Measurements from ENCODE around the gene NEDD4. TPM values are rescaled to one million over a fixed set of nuclear protein-coding genes. Genes with fewer than 3 reads are reported as not detected.

The NEDD4 gene
- total RNA-seq, 4 donors from 2014 or later: 3.6 to 15.0 (median 14.4) TPM

- in situ Hi-C loops (cut with MboI; ENCODE audit: low pct_ligation_motif_present in 1 of 4, low pct_unique_long_range_greater_than_20kb in 1 of 4, low sequenced_read_pairs in 3 of 4) (loop anchor here in 1 of 4 donors (25.0 kb wide), 1 partner anchor 174 kb away; no protein-coding TSS in a partner anchor), intact Hi-C loops (cut with DNase I; ENCODE audit: low total_unique reads) (no loop called here)
- Histone ChIP-seq H3K4me1 (no peaks in the 10 kb centered on the region), H3K27ac (no peak overlapping the region), H3K27me3 (no peaks in the 10 kb centered on the region), H3K4me3 (no peak overlapping the region), H3K9me3 (no peaks in the 10 kb centered on the region), H3K36me3 (peaks cover 0 to 8% (median 0%) of the 10 kb centered on the region in 4 donors)
- TF ChIP-seq CTCF (IDR thresholded peaks at IDR 0.05) (no peak), POLR2AphosphoS5 (IDR thresholded peaks at IDR 0.05) (no peak)
- WGBS, 2 donors (ENCODE audit: low coverage in 1 of 2): 93 to 100% methylated on average over 2 to 3 of the region's 3 CpGs
- no peak for DNase-seq
Observed at GRCh38 chr15:55835866-55836265, 157.5 kb downstream of the NEDD4 start.

DNA sequence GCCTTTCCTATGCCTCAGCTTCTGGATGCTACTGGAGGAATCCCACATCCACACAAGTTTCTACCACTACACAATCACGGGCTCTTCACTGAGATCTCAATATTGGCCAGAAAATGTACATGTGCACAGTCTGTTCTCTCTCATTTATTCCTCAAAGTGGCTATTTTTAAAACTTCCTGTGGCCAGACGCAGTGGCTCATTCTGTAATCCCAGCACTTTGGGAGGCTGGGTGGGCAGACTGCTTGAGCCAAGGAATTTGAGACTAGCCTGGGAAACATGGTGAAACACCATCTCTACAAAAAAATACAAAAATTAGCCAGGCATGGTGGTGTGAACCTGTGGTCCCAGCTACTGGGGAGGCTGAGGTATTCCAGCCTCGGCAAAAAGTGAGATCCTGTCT lies 159.1 kb downstream of the NEDD4 start:
- Histone ChIP-seq H3K36me3 (peaks cover 0 to 8% (median 0%) of the 10 kb centered on the region in 4 donors), H3K4me1 (no peaks in the 10 kb centered on the region), H3K4me3 (no peak overlapping the region), H3K27ac (no peak overlapping the region), H3K9me3 (no peaks in the 10 kb centered on the region), H3K27me3 (no peaks in the 10 kb centered on the region)
- TF ChIP-seq CTCF (IDR thresholded peaks at IDR 0.05) (no peak), POLR2AphosphoS5 (IDR thresholded peaks at IDR 0.05) (no peak), POLR2A (IDR thresholded peaks at IDR 0.05) (no peak), EP300 (IDR thresholded peaks at IDR 0.05; ENCODE audit: low read depth) (no peak)
- 75 to 86% methylated on average over 1 to 3 of the region's 3 CpGs for WGBS, 2 donors (ENCODE audit: low coverage in 1 of 2)
- intact Hi-C loops (cut with DNase I; ENCODE audit: low total_unique reads) (no loop called here), in situ Hi-C loops (cut with MboI; ENCODE audit: low pct_ligation_motif_present in 1 of 4, low pct_unique_long_range_greater_than_20kb in 1 of 4, low sequenced_read_pairs in 3 of 4) (loop anchor here in 1 of 4 donors (25.0 kb wide), 1 partner anchor 172 kb away; no protein-coding TSS in a partner anchor)
- no peak for DNase-seq

DNA sequence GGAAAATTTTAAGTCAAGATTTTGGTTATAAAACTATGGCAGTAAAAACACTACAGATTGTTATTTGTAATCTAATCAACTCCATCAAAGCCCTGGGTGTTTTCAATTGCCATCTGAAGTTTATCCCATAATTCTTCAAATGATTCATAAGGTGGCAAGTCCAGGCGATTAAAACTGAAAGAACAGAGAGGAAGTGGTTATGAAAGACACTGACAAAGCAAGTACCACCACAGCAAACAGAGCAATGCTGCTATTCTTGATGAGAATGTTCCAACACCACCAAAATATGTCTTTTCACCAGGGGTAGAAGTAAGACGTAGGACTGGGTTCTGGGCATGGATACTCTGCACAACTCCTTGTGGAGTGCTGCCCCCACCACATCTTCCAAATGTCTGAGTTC lies 163.6 kb downstream of the NEDD4 start:
- Histone ChIP-seq H3K9me3 (no peaks in the 10 kb centered on the region), H3K4me1 (no peaks in the 10 kb centered on the region), H3K27me3 (no peaks in the 10 kb centered on the region), H3K36me3 (peaks cover 0 to 8% (median 0%) of the 10 kb centered on the region in 4 donors), H3K4me3 (no peak overlapping the region), H3K27ac (no peak overlapping the region)
- WGBS, 2 donors (ENCODE audit: low coverage in 1 of 2): 70 to 80% methylated on average over 1 to 2 of the region's 2 CpGs
- in situ Hi-C loops (cut with MboI; ENCODE audit: low pct_ligation_motif_present in 1 of 4, low pct_unique_long_range_greater_than_20kb in 1 of 4, low sequenced_read_pairs in 3 of 4) (loop anchor here in 1 of 4 donors (25.0 kb wide), 1 partner anchor 168 kb away; no protein-coding TSS in a partner anchor), intact Hi-C loops (cut with DNase I; ENCODE audit: low total_unique reads) (no loop called here)
- DNase-seq: no peak
- TF ChIP-seq POLR2A (IDR thresholded peaks at IDR 0.05) (no peak), POLR2AphosphoS5 (IDR thresholded peaks at IDR 0.05) (no peak), CTCF (IDR thresholded peaks at IDR 0.05) (no peak), EP300 (IDR thresholded peaks at IDR 0.05; ENCODE audit: low read depth) (no peak)

- intact Hi-C loops (cut with DNase I; ENCODE audit: low total_unique reads): no loop called here
- H3K27ac ChIP-seq: no peak overlapping the region
- DNase-seq: no peak
- WGBS, 2 donors (ENCODE audit: low coverage in 1 of 2): 85 to 90% methylated on average over 2 of the region's 2 CpGs
- H3K27me3 ChIP-seq: no peaks in the 10 kb centered on the region
- no peaks in the 10 kb centered on the region for H3K9me3 ChIP-seq
- peaks cover 0 to 8% (median 0%) of the 10 kb centered on the region in 4 donors for H3K36me3 ChIP-seq
- H3K4me1 ChIP-seq: peaks cover 0 to 3% (median 0%) of the 10 kb centered on the region in 4 donors
- H3K4me3 ChIP-seq: no peak overlapping the region
- TF ChIP-seq EP300 (IDR thresholded peaks at IDR 0.05; ENCODE audit: low read depth) (no peak), POLR2A (IDR thresholded peaks at IDR 0.05) (no peak), CTCF (IDR thresholded peaks at IDR 0.05) (no peak), POLR2AphosphoS5 (IDR thresholded peaks at IDR 0.05) (no peak)
- in situ Hi-C loops (cut with MboI; ENCODE audit: low pct_ligation_motif_present in 1 of 4, low pct_unique_long_range_greater_than_20kb in 1 of 4, low sequenced_read_pairs in 3 of 4): loop anchor here in 1 of 4 donors (25.0 kb wide), 1 partner anchor 166 kb away; no protein-coding TSS in a partner anchor
Observed at GRCh38 chr15:55827955-55828354, 165.5 kb downstream of the NEDD4 start.
